WTC11 (cell line): ENCODE results near the gene ZXDC. TPM values are rescaled to one million over a fixed set of nuclear protein-coding genes. Genes with fewer than 3 reads are reported as not detected.

Experiments
- ATAC-seq: fragments of 200-7000 bp; cut with Tn5 transposase; 2 replicates; pipeline ENCODE4 v1.10.0; 2021; ENCODE audit warnings: mild to moderate bottlenecking, moderate library complexity
- CTCF ChIA-PET: fragments of 300-600 bp; sonication (Branson Sonifier 250); formaldehyde crosslinking; loops from one replicate; lab custom pipeline; 2021; ENCODE audit warnings: antibody characterized with exemption; lab: Charles Lee
- POLR2A ChIA-PET: fragments of 350-600 bp; sonication (Branson Sonifier 250); formaldehyde crosslinking; loops from one replicate; lab custom pipeline; 2021; ENCODE audit warnings: antibody characterized with exemption; lab: Charles Lee
- DNase-seq: peaks from one replicate; pipeline ENCODE4 v3.0.0; 2021; ENCODE audit warnings: low spot score
- H3K27ac Mint-ChIP-seq: 2 replicates; pipeline ENCODE4 v1.8.0; 2021; ENCODE audit warnings: mixed read lengths
- H3K27me3 Mint-ChIP-seq: 2 replicates; pipeline ENCODE4 v1.8.0; 2021; ENCODE audit warnings: low read depth, mild to moderate bottlenecking, moderate library complexity, mixed read lengths
- H3K36me3 Mint-ChIP-seq: 2 replicates; pipeline ENCODE4 v1.8.0; 2021; ENCODE audit warnings: mixed read lengths
- H3K4me1 Mint-ChIP-seq: 2 replicates; pipeline ENCODE4 v1.8.0; 2022; ENCODE audit warnings: mixed read lengths
- H3K4me3 Mint-ChIP-seq: 2 replicates; pipeline ENCODE4 v1.8.0; 2021; ENCODE audit warnings: mild to moderate bottlenecking, moderate library complexity, mixed read lengths
- H3K9me3 Mint-ChIP-seq: 2 replicates; pipeline ENCODE4 v1.8.0; 2021; ENCODE audit warnings: mixed read lengths
- AR ChIP-seq: fragments of 250-450 bp; sonication (Bioruptor Pico); IDR thresholded peaks from 2 replicates; pipeline ENCODE4 v1.9.0; 2021; ENCODE audit warnings: mild to moderate bottlenecking
- ATF6 ChIP-seq: sonication (generic); formaldehyde crosslinking; IDR thresholded peaks from 2 replicates; pipeline ENCODE4 v1.8.1; 2023; ENCODE audit warnings: mild to moderate bottlenecking, missing genetic modification reagents
- CREM ChIP-seq: sonication (generic); formaldehyde crosslinking; IDR thresholded peaks from 2 replicates; pipeline ENCODE4 v1.8.1; 2022; ENCODE audit warnings: mild to moderate bottlenecking, missing genetic modification reagents, moderate library complexity
- FOXK1 ChIP-seq: sonication (generic); formaldehyde crosslinking; IDR thresholded peaks from 2 replicates; pipeline ENCODE4 v1.8.0; 2022; ENCODE audit warnings: mild to moderate bottlenecking, moderate library complexity, missing genetic modification reagents
- FOXP1 ChIP-seq: sonication (generic); formaldehyde crosslinking; IDR thresholded peaks from 2 replicates; pipeline ENCODE4 v1.8.0; 2022; ENCODE audit warnings: missing genetic modification reagents, mild to moderate bottlenecking, moderate library complexity, borderline replicate concordance
- GABPB1 ChIP-seq: sonication (generic); formaldehyde crosslinking; IDR thresholded peaks from 2 replicates; pipeline ENCODE4 v1.8.1; 2023; ENCODE audit warnings: mild to moderate bottlenecking, missing genetic modification reagents
- GRHL2 ChIP-seq: fragments of 250-450 bp; sonication (Bioruptor Pico); IDR thresholded peaks from 2 replicates; pipeline ENCODE4 v1.8.0; 2022; ENCODE audit warnings: mild to moderate bottlenecking, moderate library complexity; ENCODE audit not compliant: insufficient replicate concordance, severe bottlenecking
- IRF2 ChIP-seq: sonication (generic); formaldehyde crosslinking; IDR thresholded peaks from 2 replicates; pipeline ENCODE4 v1.8.0; 2022; ENCODE audit warnings: low read depth, missing genetic modification reagents, borderline replicate concordance
- MLX ChIP-seq: sonication (generic); formaldehyde crosslinking; IDR thresholded peaks from 2 replicates; pipeline ENCODE4 v1.8.1; 2023; ENCODE audit warnings: mild to moderate bottlenecking, missing genetic modification reagents, moderate library complexity
- RORB ChIP-seq: fragments of 250-450 bp; sonication (Bioruptor Pico); IDR thresholded peaks from 2 replicates; pipeline ENCODE4 v1.9.0; 2021; ENCODE audit warnings: mild to moderate bottlenecking
- STAT6 ChIP-seq: sonication (generic); formaldehyde crosslinking; conservative IDR thresholded peaks from 2 replicates; pipeline ENCODE4 v1.8.1; 2023; ENCODE audit warnings: mild to moderate bottlenecking, low read depth, missing genetic modification reagents, moderate library complexity
- USF1 ChIP-seq: sonication (generic); formaldehyde crosslinking; IDR thresholded peaks from 2 replicates; pipeline ENCODE4 v1.8.0; 2022; ENCODE audit warnings: mild to moderate bottlenecking, missing genetic modification reagents
- ZBTB21 ChIP-seq: sonication (generic); formaldehyde crosslinking; IDR thresholded peaks from 2 replicates; pipeline ENCODE4 v1.8.1; 2023; ENCODE audit warnings: mild to moderate bottlenecking, missing genetic modification reagents, borderline replicate concordance
- ZMAT4 ChIP-seq: fragments of 250-450 bp; sonication (Bioruptor Pico); IDR thresholded peaks from 2 replicates; pipeline ENCODE4 v1.9.0; 2021; ENCODE audit warnings: mild to moderate bottlenecking
- ZNF121 ChIP-seq: sonication (generic); formaldehyde crosslinking; IDR thresholded peaks from 2 replicates; pipeline ENCODE4 v1.8.0; 2023; ENCODE audit warnings: missing genetic modification reagents
- ZNF232 ChIP-seq: sonication (generic); formaldehyde crosslinking; IDR thresholded peaks from 2 replicates; pipeline ENCODE4 v1.8.0; 2022; ENCODE audit warnings: mild to moderate bottlenecking, missing genetic modification reagents
- total RNA-seq: library from RNA; stranded (reverse); gene quantifications from 3 replicates; pipeline ENCODE4 v1.2.3, GENCODE V29; 2021

ZXDC gene
- total RNA-seq, 1 experiment from 2014 or later = 34.7 TPM

GRCh38 chr3:126516936-126517290 is 41.2 kb upstream of the ZXDC start:
- Mint-ChIP-seq H3K4me3 (no peak overlapping the region), H3K36me3 (no peaks in the 10 kb centered on the region), H3K4me1 (no peaks in the 10 kb centered on the region; the same call in 1 of the 2 replicates), H3K27ac (no peak overlapping the region), H3K9me3 (no peaks in the 10 kb centered on the region), H3K27me3 (no peaks in the 10 kb centered on the region)
- ChIA-PET CTCF (interaction anchor here (0.6 kb wide), 2 partner anchors 21 to 1292 kb away, joined by 3 read pairs; no protein-coding TSS in a partner anchor), POLR2A (no interaction called here)
- DNase-seq (no peak), ATAC-seq (no peak)
- TF ChIP-seq AR (CRISPR knock-in tag) = no peak
- TF ChIP-seq STAT6 = no peak
- no peak for TF ChIP-seq GABPB1 (CRISPR knock-in tag)
- no peak for TF ChIP-seq ATF6 (CRISPR knock-in tag)
- no peak for TF ChIP-seq ZBTB21
- no peak for TF ChIP-seq IRF2
- no peak for TF ChIP-seq ZMAT4 (CRISPR knock-in tag)
- no peak for TF ChIP-seq FOXP1 (CRISPR knock-in tag)
- no peak for TF ChIP-seq CREM (CRISPR knock-in tag)
- TF ChIP-seq MLX (CRISPR knock-in tag) = no peak
- TF ChIP-seq RORB = no peak
- TF ChIP-seq ZNF121 (CRISPR knock-in tag) = no peak
- no peak for TF ChIP-seq ZNF232 (CRISPR knock-in tag)
- no peak for TF ChIP-seq USF1 (CRISPR knock-in tag)
- TF ChIP-seq GRHL2 (CRISPR knock-in tag) = no peak
- no peak for TF ChIP-seq FOXK1
